Measurements from ENCODE around the gene PCBD1. TPM values are rescaled to one million over a fixed set of nuclear protein-coding genes. Genes with fewer than 3 reads are reported as not detected.

Gene PCBD1
- total RNA-seq, 2 experiments from 2014 or later, result 4.7 to 4.8 TPM

GRCh38 chr10:70910486-70911341 is 22.3 kb upstream of the PCBD1 start:
- H3K27me3 Mint-ChIP-seq, result peaks cover 10% of the 10 kb centered on the region
- DNase-seq (no peak), ATAC-seq (ENCODE audit: poor library complexity) (no peak)
- H3K36me3 Mint-ChIP-seq (ENCODE audit: low read depth), result no peaks in the 10 kb centered on the region
- no peak overlapping the region for H3K4me3 ChIP-seq (ENCODE audit: low read length)
- H3K27me3 ChIP-seq (ENCODE audit: control insufficient read depth in 1 of 2, insufficient read depth in 2 of 2, low read length in 2 of 2), result no peaks in the 10 kb centered on the region
- H3K36me3 ChIP-seq (ENCODE audit: insufficient read depth, low read length), result no peaks in the 10 kb centered on the region
- H3K9me3 Mint-ChIP-seq, result no peaks in the 10 kb centered on the region
- no peaks in the 10 kb centered on the region for H3K4me1 ChIP-seq (ENCODE audit: insufficient read depth, low read length)
- H3K9me3 ChIP-seq (ENCODE audit: control insufficient read depth in 1 of 2, insufficient read depth in 1 of 2, low read length in 2 of 2), result peaks cover 0 to 26% of the 10 kb centered on the region in 2 experiments
- no peak for TF ChIP-seq CTCF (IDR thresholded peaks at IDR 0.05)
- intact Hi-C loops (cut with DNase I, micrococcal nuclease), result no loop called here
- no peaks in the 10 kb centered on the region for H3K4me1 Mint-ChIP-seq (ENCODE audit: low read depth)
- H3K27ac ChIP-seq (ENCODE audit: low read depth in 1 of 2, low read length in 2 of 2), result no peak overlapping the region
- ChIA-PET POLR2A (no interaction called here), CTCF (no interaction called here)
- H3K27ac Mint-ChIP-seq, result no peak overlapping the region
- no peak overlapping the region for H3K4me3 Mint-ChIP-seq

GRCh38 chr10:70909326-70909935 is 21.1 kb upstream of the PCBD1 start:
- H3K4me3 ChIP-seq (ENCODE audit: low read length), result no peak overlapping the region
- no peaks in the 10 kb centered on the region for H3K36me3 Mint-ChIP-seq (ENCODE audit: low read depth)
- H3K4me1 Mint-ChIP-seq (ENCODE audit: low read depth), result no peaks in the 10 kb centered on the region
- H3K4me3 Mint-ChIP-seq, result no peak overlapping the region
- intact Hi-C loops (cut with DNase I, micrococcal nuclease), result no loop called here
- no peak overlapping the region for H3K27ac ChIP-seq (ENCODE audit: low read depth in 1 of 2, low read length in 2 of 2)
- TF ChIP-seq CTCF (IDR thresholded peaks at IDR 0.05), result no peak
- POLR2A ChIA-PET, result no interaction called here
- H3K27me3 ChIP-seq (ENCODE audit: control insufficient read depth in 1 of 2, insufficient read depth in 2 of 2, low read length in 2 of 2), result no peaks in the 10 kb centered on the region
- H3K9me3 ChIP-seq (ENCODE audit: control insufficient read depth in 1 of 2, insufficient read depth in 1 of 2, low read length in 2 of 2), result peaks cover 0 to 24% of the 10 kb centered on the region in 2 experiments
- H3K36me3 ChIP-seq (ENCODE audit: insufficient read depth, low read length), result no peaks in the 10 kb centered on the region
- CTCF ChIA-PET, result no interaction called here
- H3K4me1 ChIP-seq (ENCODE audit: insufficient read depth, low read length), result no peaks in the 10 kb centered on the region
- H3K9me3 Mint-ChIP-seq, result no peaks in the 10 kb centered on the region
- DNase-seq (no peak), ATAC-seq (ENCODE audit: poor library complexity) (no peak)
- peaks cover 6% of the 10 kb centered on the region for H3K27me3 Mint-ChIP-seq
- H3K27ac Mint-ChIP-seq, result no peak overlapping the region

- H3K27ac ChIP-seq (ENCODE audit: low read depth in 1 of 2, low read length in 2 of 2), result no peak overlapping the region
- no peaks in the 10 kb centered on the region for H3K27me3 Mint-ChIP-seq
- H3K36me3 ChIP-seq (ENCODE audit: insufficient read depth, low read length), result no peaks in the 10 kb centered on the region
- no peak for ATAC-seq (ENCODE audit: poor library complexity)
- no peaks in the 10 kb centered on the region for H3K36me3 Mint-ChIP-seq (ENCODE audit: low read depth)
- TF ChIP-seq CTCF (IDR thresholded peaks at IDR 0.05), result no peak
- no peak overlapping the region for H3K27ac Mint-ChIP-seq
- POLR2A ChIA-PET, result no interaction called here
- no peaks in the 10 kb centered on the region for H3K4me1 ChIP-seq (ENCODE audit: insufficient read depth, low read length)
- no peak overlapping the region for H3K4me3 Mint-ChIP-seq
- H3K4me3 ChIP-seq (ENCODE audit: low read length), result no peak overlapping the region
- no peak for DNase-seq
- peaks cover 0 to 16% of the 10 kb centered on the region in 2 experiments for H3K9me3 ChIP-seq (ENCODE audit: control insufficient read depth in 1 of 2, insufficient read depth in 1 of 2, low read length in 2 of 2)
- H3K4me1 Mint-ChIP-seq (ENCODE audit: low read depth), result no peaks in the 10 kb centered on the region
- H3K27me3 ChIP-seq (ENCODE audit: control insufficient read depth in 1 of 2, insufficient read depth in 2 of 2, low read length in 2 of 2), result no peaks in the 10 kb centered on the region
- CTCF ChIA-PET, result no interaction called here
- no peaks in the 10 kb centered on the region for H3K9me3 Mint-ChIP-seq
- intact Hi-C loops (cut with DNase I, micrococcal nuclease), result no loop called here
Observed at GRCh38 chr10:70908406-70909296, 20.3 kb upstream of the PCBD1 start.

All from CD4-positive, alpha-beta T cell (primary cell).